Measurements from ENCODE around the gene FMN1. TPM values are rescaled to one million over a fixed set of nuclear protein-coding genes. Genes with fewer than 3 reads are reported as not detected.
"Not testable (repeated sequence)": the region's sequence is repeated elsewhere in the genome, so short reads cannot be mapped to it uniquely, and the experiment has no call there.

FMN1 gene
- total RNA-seq, 1 donor from 2014 or later = 12.0 TPM

DNA sequence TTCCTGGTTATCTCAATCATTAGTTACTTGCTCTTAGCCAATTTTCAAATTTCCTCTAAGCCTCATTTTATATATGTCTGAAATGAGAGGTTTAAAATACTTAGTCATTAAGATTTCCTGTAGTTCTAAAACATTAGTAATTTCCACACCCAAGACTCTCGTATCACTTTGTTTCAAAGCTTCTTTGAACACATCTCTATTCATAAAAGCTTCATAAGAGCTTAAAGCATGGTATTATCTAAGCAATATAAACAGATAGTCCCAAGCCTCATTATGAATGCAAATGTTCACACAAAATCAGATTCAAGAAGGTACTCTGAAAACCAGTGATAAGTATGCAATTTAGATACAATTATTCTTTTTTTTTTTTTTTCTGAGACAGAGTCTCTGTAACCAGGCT lies 217.0 kb downstream of the FMN1 start:
- no peak for DNase-seq (ENCODE audit: low spot score)

- DNase-seq (ENCODE audit: low spot score) = no peak
Observed at GRCh38 chr15:32974691-32975090, 219.8 kb downstream of the FMN1 start.

DNA sequence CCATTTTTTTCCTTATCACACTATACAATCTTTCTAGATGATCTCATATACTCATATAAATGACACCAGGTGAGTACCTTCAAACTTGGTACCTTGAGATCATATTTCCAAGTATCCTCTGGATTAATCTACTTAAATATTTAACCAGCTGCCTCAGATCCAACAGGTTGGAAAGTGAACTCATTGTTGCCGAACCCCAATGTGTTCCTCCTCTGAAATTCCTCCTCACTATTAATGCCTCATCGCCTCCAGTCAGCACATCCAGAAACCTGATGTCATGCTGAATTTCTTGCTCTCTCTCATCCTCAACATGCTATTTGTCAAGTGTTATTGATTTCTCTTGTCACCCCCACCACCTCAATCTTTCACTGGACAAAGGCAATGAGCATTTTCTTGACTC lies 221.8 kb downstream of the FMN1 start:
- DNase-seq (ENCODE audit: low spot score) = no peak

GRCh38 chr15:32970847-32971246 lies 223.7 kb downstream of the FMN1 start:
- no peak for DNase-seq (ENCODE audit: low spot score)

DNA sequence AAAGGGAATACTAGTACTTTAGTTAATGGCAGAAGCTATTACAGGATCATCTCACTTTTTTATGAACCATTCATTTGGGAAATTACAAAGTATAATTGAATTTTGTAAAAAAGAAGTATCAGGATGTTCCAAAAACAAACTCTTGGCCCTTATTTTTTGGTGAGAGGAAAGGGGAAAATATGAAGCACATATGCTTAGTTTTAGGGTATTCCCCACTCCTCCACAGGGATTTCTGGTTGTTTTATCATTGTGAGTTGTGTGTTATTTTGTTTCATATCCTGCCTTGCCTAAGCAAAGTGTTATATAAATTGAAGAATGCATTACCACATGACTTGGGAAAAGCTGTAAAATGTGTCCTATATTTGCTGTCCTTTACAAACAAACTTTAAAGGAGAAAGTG lies 227.0 kb downstream of the FMN1 start:
- no peak for DNase-seq (ENCODE audit: low spot score)

DNA sequence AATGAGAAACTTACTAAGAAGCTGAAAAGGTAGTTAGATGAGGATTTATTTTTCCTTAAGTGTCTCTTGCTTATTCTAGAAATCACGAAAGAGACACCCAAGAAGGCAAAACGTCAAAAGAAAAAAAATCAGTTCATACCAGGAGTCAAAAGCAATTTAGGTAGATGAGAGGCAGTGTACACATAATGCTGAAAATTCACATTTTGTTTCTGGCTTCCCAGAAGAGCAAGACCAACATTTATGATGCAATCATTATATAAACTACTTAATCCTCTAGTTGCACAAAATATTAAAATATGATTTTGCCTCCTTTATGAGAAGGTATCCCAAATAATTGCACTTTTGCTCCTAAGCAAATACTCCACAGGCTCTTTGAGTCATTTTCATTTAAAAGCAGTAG lies 228.0 kb downstream of the FMN1 start:
- DNase-seq (ENCODE audit: low spot score) = no peak

DNA sequence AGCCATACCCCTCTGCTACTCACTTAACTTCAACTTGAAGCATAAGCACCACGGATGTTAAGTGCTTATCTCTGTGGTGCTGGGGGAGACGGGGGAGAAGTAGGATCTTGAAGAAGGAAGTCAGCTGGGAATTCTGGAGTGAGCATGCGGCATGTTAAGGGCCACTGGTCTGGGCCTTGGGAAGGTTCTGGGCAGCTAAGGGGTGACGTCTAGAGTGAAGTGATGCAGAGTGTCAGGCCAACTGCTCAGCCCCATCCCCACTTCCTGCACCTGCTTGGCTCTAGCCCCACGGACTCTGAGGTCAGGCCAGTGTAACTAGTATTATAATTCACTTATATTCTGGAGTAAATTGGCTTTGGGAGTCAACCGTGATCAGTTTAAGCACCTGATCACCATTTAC lies 228.6 kb downstream of the FMN1 start:
- no peak for DNase-seq (ENCODE audit: low spot score)

DNA sequence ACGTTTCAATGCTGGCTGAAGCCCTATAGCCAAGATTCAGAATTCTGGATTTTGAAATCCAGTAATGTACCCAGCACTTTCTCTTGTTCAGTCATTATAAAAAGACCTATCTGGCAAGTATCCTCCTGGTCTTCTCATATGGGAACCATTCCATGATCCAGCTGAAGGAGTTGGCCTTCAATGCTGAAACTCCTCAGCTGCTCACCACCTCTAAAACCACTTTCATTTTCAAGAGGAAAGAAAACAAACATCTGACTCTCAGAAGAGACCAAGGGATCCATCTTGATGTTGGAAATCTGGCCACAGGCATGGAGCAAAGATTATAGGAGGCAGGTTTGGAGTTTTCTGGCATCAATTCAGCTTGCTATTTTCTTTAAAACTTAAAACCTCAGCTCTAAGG lies 235.4 kb downstream of the FMN1 start:
- DNase-seq (ENCODE audit: low spot score) = no peak

GRCh38 chr15:32957219-32957618 lies 237.3 kb downstream of the FMN1 start:
- no peak for DNase-seq (ENCODE audit: low spot score)

DNA sequence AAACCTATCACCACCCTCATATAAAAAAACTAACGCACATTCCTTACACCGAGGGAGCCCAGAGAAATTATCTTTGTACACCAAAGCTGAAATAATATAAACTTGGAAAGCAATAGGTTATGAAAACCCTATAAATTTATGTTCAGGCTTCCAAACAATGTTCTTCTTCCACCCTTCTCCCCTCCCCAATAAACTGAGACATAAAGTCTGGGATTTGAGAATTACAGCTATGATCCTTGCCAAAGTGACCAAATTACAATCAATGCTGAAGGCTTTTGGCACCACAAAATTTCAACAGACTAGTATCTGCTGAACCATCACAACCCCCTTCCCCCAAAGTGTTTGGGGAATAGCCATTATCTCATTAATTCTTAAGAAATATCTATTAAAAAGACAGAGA lies 237.8 kb downstream of the FMN1 start:
- no peak for DNase-seq (ENCODE audit: low spot score)

GRCh38 chr15:32956006-32956405 lies 238.5 kb downstream of the FMN1 start:
- DNase-seq (ENCODE audit: low spot score) = peak; percentile 41

DNA sequence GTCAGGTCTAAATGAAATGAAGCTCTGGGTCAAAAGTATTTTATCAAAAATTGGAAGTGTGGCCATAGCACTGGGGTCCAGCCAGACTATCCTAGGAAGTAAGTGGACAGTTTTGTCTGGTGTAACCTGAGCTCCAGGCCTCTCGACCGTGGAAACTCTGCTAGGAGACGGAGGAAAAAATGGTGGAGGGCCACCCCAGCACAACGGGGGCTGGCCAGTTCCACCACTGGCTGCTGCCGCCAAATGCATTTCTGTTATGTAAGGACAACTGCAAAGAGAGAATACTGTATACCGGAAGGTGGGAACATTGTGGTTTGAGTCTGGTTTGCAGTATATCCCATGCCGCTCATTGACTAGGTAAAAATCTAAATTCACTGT lies 241.0 kb downstream of the FMN1 start:
- DNase-seq (ENCODE audit: low spot score) = no peak

- no peak for DNase-seq (ENCODE audit: low spot score)
Observed at GRCh38 chr15:32952901-32953532, 241.5 kb downstream of the FMN1 start.

DNA sequence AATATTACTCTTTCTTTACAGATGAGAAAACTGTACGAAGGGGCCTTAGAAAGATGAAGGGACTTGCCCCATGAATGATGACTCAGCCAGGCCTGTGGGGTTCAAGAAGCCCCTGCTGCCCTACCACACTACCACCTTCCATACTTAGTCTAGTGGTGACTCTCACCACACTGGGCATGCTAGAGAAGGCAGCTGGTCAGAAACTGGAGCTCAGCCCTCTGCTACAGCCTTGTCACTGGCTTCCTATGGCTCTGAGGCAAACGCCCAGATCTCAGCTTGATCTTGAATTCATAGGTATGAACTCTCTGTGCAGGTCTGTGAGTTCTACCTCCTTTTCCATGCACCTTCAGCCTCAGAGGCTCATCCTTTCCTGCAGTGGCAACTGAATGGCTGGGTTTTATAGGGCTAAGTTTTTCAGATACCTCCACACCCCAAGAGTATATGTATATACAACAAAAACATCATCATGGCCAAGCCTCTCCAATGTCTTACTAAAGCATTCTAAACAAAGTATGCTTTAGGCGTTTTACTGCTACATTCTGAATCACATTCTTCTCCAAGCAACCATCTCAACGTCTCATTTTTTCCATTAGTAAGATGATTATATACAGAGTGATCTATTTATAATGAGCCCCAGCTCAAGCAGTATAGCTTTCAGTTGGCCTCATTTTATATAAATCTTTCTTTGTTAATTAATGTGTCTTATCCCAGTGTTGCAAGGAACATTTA lies 242.6 kb downstream of the FMN1 start:
- DNase-seq (ENCODE audit: low spot score) = no peak

GRCh38 chr15:32950051-32950450 lies 244.5 kb downstream of the FMN1 start:
- not testable (repeated sequence) for DNase-seq (ENCODE audit: low spot score)

- no peak for DNase-seq (ENCODE audit: low spot score)
Observed at GRCh38 chr15:32946210-32946609, 248.3 kb downstream of the FMN1 start.

DNA sequence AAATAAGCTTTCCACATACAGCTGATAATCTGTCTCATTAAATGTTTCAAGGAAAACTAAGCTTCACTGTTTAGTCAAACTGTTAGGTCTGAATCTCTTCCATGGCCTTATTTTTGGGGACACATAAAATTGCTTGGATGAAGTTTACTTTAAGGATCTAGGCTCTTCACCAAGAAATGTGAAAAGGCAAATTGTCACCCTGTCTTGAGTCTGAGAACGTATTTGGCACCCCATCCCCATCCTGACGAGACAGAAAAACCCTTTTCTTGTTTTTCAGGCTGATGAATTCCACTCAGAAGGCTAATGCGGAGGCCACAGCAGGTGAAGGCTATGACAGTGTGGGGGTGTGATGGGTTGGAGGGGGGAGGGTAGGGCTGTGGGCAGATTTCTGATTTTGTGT lies 250.1 kb downstream of the FMN1 start:
- no peak for DNase-seq (ENCODE audit: low spot score)

DNA sequence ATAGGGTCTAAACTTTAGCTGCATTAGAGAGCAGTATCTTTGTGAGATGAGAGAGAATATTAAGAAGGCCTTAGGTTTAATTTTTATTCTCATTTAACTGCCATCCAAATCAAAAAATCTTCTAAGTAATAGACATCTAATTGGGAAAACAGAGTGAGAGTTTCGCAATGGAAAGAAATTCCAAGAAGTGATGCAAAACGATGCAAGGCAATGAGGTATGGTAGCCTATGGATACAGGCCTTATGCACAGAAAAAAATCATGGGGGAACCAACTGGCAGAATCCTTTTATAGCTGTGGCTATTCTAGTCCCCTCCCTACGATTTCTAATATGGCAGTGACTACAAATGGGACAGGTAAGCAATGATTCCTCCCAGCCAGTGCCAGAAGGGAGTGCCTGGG lies 250.8 kb downstream of the FMN1 start:
- DNase-seq (ENCODE audit: low spot score) = no peak

DNA sequence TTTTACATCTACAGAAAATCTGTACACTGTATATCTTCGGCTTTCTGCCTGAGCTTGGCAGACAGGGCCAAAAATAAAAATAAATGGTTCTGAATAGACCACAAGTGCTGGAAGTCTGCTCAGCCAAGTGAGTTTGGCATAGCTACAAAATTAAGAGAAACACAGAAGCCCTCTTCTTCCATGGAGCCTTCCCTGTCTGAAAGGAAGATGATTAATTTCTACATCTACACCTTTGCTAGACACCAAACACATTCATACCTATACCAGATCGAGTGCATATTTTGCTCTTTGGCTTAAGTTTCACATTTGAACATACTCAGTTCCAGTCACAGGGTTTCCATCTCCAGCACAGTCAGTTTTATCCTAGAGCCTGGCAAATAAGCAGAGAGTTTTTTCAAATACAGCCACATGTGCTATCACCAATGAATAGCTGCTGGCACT lies 252.1 kb downstream of the FMN1 start:
- peak; percentile 33 for DNase-seq (ENCODE audit: low spot score)

GRCh38 chr15:32941823-32942222 lies 252.7 kb downstream of the FMN1 start:
- no peak for DNase-seq (ENCODE audit: low spot score)

DNA sequence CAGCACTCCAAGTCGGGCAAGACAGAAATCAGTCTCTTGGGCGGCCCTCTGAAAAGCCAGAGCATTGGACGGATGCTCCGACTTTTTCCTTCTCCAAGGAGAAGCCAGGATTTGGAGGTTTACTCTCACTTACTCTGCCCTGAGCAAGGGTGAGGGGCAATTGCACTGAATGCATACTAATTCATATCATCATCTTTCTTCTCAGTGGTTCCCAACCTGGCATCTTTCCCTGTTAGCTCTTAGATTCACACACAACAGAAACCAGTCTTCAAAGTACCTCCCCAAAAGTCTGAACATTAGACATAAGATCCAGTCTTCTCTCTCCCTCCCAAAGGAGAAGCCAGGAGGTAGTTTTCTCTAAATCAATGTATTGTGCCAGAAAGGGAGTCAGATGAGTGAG lies 257.5 kb downstream of the FMN1 start:
- no peak for DNase-seq (ENCODE audit: low spot score)

DNA sequence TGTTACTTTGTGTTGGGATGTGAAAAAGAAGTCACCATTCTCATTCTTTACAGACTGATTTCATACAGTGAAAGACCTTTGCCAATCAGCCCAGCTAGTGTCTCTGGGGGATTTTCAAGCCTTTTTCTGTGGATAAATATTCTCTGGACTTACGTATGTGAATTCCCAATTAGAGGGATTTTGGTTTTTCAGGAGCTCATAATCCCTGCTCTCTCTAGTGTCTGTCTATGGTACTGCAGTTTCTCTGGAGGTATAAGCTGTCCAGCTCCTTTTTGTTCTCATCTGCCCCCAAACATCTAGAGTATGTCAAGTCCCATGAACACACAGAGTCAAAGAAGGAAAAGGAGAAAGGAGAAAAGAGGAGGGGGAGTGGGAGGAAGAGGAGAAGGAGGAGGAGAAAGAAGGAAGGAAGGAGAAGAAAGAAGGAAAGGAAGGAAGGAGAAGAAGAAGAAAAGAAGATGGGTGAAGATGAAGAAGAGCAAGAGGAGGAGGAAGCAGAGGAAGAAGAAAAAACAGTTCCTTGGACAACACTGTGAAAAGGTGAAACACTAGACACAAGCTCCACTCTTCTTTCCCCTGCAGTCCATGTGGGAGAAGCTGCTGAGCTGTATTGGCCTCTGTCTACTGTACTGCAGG lies 258.1 kb downstream of the FMN1 start:
- DNase-seq (ENCODE audit: low spot score) = no peak

GRCh38 chr15:32935139-32935538 lies 259.4 kb downstream of the FMN1 start:
- no peak for DNase-seq (ENCODE audit: low spot score)
